ENCODE results near the gene URI1. TPM values are rescaled to one million over a fixed set of nuclear protein-coding genes. Genes with fewer than 3 reads are reported as not detected.

Gene URI1
- total RNA-seq, 1 donor from 2014 or later, result 43.7 TPM

DNA sequence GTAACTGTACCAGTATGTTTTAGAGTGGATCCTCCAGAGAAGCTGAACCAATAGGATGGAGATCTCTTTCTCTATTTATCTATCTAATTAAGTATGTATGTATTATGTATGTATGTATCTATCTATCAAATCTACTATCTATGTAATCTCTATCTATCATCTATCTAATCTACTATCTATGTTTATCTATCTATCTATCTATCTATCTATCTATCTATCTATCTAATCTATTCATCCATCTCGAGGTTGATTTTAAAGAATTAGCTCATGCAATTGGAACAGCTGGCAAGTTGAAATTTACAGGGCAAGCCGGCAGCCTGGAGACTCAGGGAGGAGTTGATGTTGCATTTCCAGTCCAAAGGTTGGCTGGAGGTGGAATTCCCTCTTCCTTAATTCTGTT lies 112.2 kb downstream of the URI1 start:
- H3K27me3 Mint-ChIP-seq (ENCODE audit: unreplicated experiment), result peaks cover 10% of the 10 kb centered on the region
- no peak overlapping the region for H3K4me3 Mint-ChIP-seq (ENCODE audit: unreplicated experiment)
- TF ChIP-seq, protein P1, sequence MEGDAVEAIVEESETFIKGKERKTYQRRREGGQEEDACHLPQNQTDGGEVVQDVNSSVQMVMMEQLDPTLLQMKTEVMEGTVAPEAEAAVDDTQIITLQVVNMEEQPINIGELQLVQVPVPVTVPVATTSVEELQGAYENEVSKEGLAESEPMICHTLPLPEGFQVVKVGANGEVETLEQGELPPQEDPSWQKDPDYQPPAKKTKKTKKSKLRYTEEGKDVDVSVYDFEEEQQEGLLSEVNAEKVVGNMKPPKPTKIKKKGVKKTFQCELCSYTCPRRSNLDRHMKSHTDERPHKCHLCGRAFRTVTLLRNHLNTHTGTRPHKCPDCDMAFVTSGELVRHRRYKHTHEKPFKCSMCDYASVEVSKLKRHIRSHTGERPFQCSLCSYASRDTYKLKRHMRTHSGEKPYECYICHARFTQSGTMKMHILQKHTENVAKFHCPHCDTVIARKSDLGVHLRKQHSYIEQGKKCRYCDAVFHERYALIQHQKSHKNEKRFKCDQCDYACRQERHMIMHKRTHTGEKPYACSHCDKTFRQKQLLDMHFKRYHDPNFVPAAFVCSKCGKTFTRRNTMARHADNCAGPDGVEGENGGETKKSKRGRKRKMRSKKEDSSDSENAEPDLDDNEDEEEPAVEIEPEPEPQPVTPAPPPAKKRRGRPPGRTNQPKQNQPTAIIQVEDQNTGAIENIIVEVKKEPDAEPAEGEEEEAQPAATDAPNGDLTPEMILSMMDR (IDR thresholded peaks at IDR 0.05; ENCODE audit: partially characterized antibody, unreplicated experiment), result no peak
- no peaks in the 10 kb centered on the region for H3K4me1 Mint-ChIP-seq (ENCODE audit: low read depth, unreplicated experiment)
- H3K9me3 Mint-ChIP-seq (ENCODE audit: unreplicated experiment), result no peaks in the 10 kb centered on the region
- H3K36me3 Mint-ChIP-seq (ENCODE audit: unreplicated experiment), result no peaks in the 10 kb centered on the region
- no peak for DNase-seq
- H3K27ac Mint-ChIP-seq (ENCODE audit: unreplicated experiment), result no peak overlapping the region

DNA sequence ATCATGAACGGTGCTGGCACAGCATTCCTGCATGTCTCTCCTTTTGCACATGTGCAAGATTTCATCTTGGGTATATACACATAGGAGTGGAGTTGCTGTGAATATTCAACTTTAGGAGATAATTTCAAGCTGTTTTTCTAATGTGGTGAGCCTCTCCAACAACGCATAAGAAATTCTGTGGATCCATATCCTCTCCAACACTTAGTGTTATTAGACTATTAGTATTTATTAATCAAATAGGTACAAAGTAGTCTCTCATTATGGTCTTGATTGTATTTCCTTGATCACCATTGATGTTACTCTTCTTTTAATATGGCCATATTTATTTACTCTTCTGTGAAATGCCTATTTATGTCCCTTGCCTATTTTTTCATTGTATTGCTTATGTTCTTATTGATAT lies 114.5 kb downstream of the URI1 start:
- Mint-ChIP-seq H3K4me1 (ENCODE audit: low read depth, unreplicated experiment) (no peaks in the 10 kb centered on the region), H3K4me3 (ENCODE audit: unreplicated experiment) (no peak overlapping the region), H3K9me3 (ENCODE audit: unreplicated experiment) (no peaks in the 10 kb centered on the region), H3K27ac (ENCODE audit: unreplicated experiment) (no peak overlapping the region), H3K36me3 (ENCODE audit: unreplicated experiment) (no peaks in the 10 kb centered on the region), H3K27me3 (ENCODE audit: unreplicated experiment) (peaks cover 11% of the 10 kb centered on the region)
- no peak for DNase-seq
- TF ChIP-seq, protein P1 (IDR thresholded peaks at IDR 0.05; ENCODE audit: partially characterized antibody, unreplicated experiment), result no peak

DNA sequence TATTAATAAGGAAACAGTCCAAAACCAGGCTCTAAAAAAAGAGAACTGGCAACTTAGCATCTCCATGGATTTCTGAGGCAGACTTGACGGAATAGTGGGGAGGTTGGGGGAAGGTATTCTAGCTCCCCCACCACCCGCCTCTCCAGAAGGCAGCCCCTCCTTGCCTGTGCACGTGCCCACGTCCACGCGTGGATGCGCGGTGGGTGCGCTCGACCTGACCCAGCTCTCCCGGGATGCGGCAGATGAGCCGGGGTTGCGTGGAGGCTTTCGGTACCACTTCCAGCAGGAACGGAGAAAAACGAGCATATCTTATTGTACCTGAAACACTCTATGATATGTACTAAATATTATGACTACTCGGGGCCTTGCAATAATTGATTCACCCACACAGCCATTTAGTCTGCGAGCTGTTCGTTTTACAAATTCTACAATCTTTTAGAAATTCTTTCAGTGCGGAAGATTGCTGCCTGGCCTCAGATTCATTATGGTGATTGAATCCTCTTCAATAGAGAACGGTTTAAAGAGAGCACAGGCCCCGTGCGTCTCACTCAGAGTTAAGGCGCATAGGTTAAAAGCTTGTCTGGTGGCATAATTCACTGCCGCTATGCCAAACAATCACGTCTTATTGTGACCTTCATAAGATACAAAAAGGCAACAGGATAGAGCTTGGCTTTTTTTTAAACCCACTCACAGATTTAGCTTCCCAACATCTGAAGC lies 117.9 kb downstream of the URI1 start:
- no peak overlapping the region for H3K27ac Mint-ChIP-seq (ENCODE audit: unreplicated experiment)
- no peaks in the 10 kb centered on the region for H3K36me3 Mint-ChIP-seq (ENCODE audit: unreplicated experiment)
- no peaks in the 10 kb centered on the region for H3K4me1 Mint-ChIP-seq (ENCODE audit: low read depth, unreplicated experiment)
- TF ChIP-seq, protein P1 (IDR thresholded peaks at IDR 0.05; ENCODE audit: partially characterized antibody, unreplicated experiment), result no peak
- no peak for DNase-seq
- no peaks in the 10 kb centered on the region for H3K9me3 Mint-ChIP-seq (ENCODE audit: unreplicated experiment)
- no peak overlapping the region for H3K4me3 Mint-ChIP-seq (ENCODE audit: unreplicated experiment)
- peaks cover 13% of the 10 kb centered on the region for H3K27me3 Mint-ChIP-seq (ENCODE audit: unreplicated experiment)

DNA sequence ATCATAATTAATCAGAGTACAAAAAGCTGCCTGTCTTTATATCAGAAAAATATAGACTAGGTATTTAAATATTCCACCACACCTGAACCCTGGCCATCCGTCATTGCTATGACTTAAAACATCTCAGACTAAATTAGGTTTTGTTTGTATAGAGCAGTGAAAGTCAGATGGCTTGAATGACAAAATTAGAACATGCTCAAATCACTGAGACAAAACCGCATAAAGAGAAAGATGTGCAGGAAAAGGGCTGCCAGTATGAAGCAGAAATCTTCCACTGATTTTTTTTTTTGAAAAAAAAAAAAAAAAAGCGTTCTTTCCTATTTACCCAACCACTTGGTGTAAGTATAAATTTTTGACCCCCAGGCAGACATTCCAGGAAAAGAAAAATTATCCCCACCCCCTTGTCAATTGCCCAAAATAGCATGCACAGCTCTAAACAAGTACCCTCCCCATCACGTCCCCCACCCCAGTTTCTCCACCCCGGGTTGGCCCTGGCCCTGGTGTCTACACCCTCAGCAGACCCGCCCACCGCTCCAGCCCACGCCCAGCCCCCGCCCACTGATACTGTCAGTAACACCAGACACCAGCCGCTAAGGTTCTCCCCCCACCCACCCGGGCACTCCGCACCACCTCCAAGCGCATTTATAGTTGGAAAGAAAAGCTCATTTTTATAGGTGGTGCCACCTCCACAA lies 118.6 kb downstream of the URI1 start:
- Mint-ChIP-seq H3K36me3 (ENCODE audit: unreplicated experiment) (no peaks in the 10 kb centered on the region), H3K27ac (ENCODE audit: unreplicated experiment) (no peak overlapping the region), H3K27me3 (ENCODE audit: unreplicated experiment) (peaks cover 13% of the 10 kb centered on the region), H3K4me1 (ENCODE audit: low read depth, unreplicated experiment) (no peaks in the 10 kb centered on the region), H3K4me3 (ENCODE audit: unreplicated experiment) (no peak overlapping the region), H3K9me3 (ENCODE audit: unreplicated experiment) (peaks cover 3% of the 10 kb centered on the region)
- TF ChIP-seq, protein P1 (IDR thresholded peaks at IDR 0.05; ENCODE audit: partially characterized antibody, unreplicated experiment), result no peak
- no peak for DNase-seq
